Ascending aorta (tissue), 2 donors: ENCODE measurements around the gene SLC30A4. TPM values are rescaled to one million over a fixed set of nuclear protein-coding genes. Genes with fewer than 3 reads are reported as not detected.

Source experiments
- DNase-seq, 2 donors: peaks; one replicate each; pipeline ENCODE4 v3.0.0-alpha.2; 2019; ENCODE audit warnings: low spot score in 2 of 2
- H3K27ac ChIP-seq, 2 donors: fragments of 200-600 bp; sonication (generic); one replicate each; pipeline ENCODE4 v1.5.1; 2016 to 2017; ENCODE audit warnings: mild to moderate bottlenecking in 1 of 2
- H3K27me3 ChIP-seq: fragments of 200-600 bp; sonication (generic); one replicate; pipeline ENCODE4 v1.5.1; 2017
- H3K36me3 ChIP-seq, 2 donors: fragments of 200-600 bp; sonication (generic); one replicate each; pipeline ENCODE4 v1.5.1; 2016
- H3K4me1 ChIP-seq, 2 donors: fragments of 200-600 bp; sonication (generic); one replicate each; pipeline ENCODE4 v1.5.1; 2016 to 2017; ENCODE audit warnings: mild to moderate bottlenecking in 1 of 2
- H3K4me3 ChIP-seq, 2 donors: fragments of 200-600 bp; sonication (generic); one replicate each; pipeline ENCODE4 v1.5.1; 2016 to 2017; ENCODE audit warnings: mild to moderate bottlenecking in 1 of 2
- H3K9me3 ChIP-seq, 2 donors: fragments of 200-600 bp; sonication (generic); one replicate each; pipeline ENCODE4 v1.5.1; 2016
- intact Hi-C: fragments of 100-400 bp; cut with DNase I; formaldehyde crosslinking; loops from one replicate; pipeline ENCODE4 v1.15.1; 2023
- total RNA-seq: library from RNA; depleted of rRNA; stranded (reverse); fragments of >200 nt; gene quantifications from one replicate; pipeline ENCODE4 v1.1.0, GENCODE V29; 2016
- TF ChIP-seq, protein P1 (sequence below), 3 experiments: fragments of 200-600 bp in 2 of 3; fragments of 450-650 bp in 1 of 3; sonication (generic) in 2 of 3; IDR thresholded peaks; one replicate each; pipeline ENCODE4 v1.5.1; 2016 to 2019; ENCODE audit warnings: antibody characterized with exemption in 3 of 3, mild to moderate bottlenecking in 1 of 3, moderate library complexity in 1 of 3

The SLC30A4 gene
- total RNA-seq, 1 donor from 2014 or later = 3.4 TPM

DNA sequence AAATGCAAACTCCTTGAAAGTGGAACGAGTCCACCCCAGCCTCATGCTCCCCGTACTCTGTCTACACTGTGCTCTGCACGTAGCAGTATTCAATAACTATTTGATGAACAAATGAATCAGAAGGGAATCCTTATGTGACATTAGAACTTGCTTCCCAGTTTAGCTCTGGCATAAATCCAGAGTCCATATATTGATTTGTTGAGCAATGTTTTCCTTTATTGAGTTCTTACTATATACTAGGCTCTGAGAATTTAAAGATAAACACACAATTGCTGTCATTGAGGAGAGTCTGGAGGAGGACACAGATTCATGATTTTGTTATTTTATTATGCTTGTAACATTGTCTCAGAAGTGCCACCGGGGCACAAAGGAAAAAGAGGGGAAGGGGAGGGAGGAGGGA is 73.2 kb downstream of the SLC30A4 start:
- TF ChIP-seq, protein P1, sequence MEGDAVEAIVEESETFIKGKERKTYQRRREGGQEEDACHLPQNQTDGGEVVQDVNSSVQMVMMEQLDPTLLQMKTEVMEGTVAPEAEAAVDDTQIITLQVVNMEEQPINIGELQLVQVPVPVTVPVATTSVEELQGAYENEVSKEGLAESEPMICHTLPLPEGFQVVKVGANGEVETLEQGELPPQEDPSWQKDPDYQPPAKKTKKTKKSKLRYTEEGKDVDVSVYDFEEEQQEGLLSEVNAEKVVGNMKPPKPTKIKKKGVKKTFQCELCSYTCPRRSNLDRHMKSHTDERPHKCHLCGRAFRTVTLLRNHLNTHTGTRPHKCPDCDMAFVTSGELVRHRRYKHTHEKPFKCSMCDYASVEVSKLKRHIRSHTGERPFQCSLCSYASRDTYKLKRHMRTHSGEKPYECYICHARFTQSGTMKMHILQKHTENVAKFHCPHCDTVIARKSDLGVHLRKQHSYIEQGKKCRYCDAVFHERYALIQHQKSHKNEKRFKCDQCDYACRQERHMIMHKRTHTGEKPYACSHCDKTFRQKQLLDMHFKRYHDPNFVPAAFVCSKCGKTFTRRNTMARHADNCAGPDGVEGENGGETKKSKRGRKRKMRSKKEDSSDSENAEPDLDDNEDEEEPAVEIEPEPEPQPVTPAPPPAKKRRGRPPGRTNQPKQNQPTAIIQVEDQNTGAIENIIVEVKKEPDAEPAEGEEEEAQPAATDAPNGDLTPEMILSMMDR (IDR thresholded peaks at IDR 0.05) = no peak
- Histone ChIP-seq H3K36me3 (no peaks in the 10 kb centered on the region), H3K4me3 (no peak overlapping the region), H3K4me1 (no peaks in the 10 kb centered on the region), H3K27me3 (no peaks in the 10 kb centered on the region), H3K9me3 (no peaks in the 10 kb centered on the region), H3K27ac (no peak overlapping the region)
- intact Hi-C loops = no loop called here
- DNase-seq = no peak

DNA sequence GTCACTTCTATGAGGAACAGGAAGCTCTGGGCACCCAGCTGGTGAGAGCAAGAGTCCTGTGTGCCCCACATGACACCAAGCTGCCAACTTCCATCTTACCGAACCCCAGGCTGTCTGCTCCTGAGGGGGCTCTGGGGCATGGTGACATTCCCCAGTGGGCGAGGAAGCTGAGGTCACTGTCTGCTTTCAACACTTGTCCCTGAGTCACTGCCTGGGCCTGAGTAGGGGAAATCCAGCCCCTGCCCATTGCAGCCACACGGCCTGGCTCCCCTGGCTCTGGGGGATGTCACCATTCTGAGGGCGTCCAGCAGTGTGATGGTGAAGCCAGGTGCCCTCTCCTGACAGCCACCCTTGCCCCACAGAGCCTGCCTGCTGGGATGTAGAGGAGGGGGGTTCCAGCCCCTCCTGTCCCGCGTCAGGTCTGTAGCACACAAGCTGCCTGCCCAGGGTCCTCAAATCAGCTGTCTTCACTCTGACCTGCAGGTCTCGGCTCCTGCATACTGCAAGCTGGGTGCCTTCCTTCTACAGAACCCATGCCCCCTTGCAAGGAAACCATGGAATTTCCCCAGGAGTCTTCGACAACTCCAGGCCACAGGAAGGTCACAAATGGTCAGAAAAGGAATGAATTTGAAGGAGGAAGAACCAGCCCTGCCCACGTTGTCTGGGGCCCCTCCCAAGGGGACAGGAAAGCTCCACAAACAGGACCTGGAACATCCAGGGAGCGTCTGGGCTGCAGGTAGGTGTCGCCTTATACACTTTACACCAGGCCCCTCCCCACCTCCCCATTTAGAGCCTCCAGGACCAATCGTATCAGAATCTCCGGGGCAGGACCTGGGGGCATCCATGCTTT is 74.3 kb downstream of the SLC30A4 start:
- no peak overlapping the region for H3K4me3 ChIP-seq
- H3K36me3 ChIP-seq = no peaks in the 10 kb centered on the region
- no peak overlapping the region for H3K27ac ChIP-seq
- DNase-seq = peak in 1 of 2 donors; percentile 38
- no peaks in the 10 kb centered on the region for H3K27me3 ChIP-seq
- no peaks in the 10 kb centered on the region for H3K4me1 ChIP-seq
- intact Hi-C loops = no loop called here
- TF ChIP-seq, protein P1 (IDR thresholded peaks at IDR 0.05) = no peak
- no peaks in the 10 kb centered on the region for H3K9me3 ChIP-seq

DNA sequence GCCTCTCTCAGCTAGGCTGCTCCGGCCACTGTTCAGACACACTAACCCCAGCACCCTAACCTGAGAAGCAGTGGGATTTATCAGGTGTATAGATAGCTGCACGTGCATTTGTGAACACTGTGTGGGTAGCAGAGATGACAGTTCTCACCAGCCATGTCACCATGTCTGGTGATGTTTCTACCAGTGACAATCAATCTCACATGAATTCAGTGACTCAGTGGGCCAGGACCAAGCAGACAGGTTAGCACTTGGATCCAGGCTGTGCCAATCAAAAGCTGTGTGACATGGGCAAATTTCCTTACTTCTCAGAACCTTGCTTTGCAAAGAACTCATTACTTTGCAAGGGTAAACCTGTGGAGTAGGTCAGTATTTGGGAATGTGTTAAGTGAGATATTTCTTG is 78.9 kb downstream of the SLC30A4 start:
- TF ChIP-seq, protein P1 (IDR thresholded peaks at IDR 0.05) = no peak
- no peak overlapping the region for H3K4me3 ChIP-seq
- H3K27me3 ChIP-seq = no peaks in the 10 kb centered on the region
- no peaks in the 10 kb centered on the region for H3K9me3 ChIP-seq
- intact Hi-C loops = no loop called here
- DNase-seq = no peak
- no peaks in the 10 kb centered on the region for H3K4me1 ChIP-seq
- H3K27ac ChIP-seq = no peak overlapping the region
- no peaks in the 10 kb centered on the region for H3K36me3 ChIP-seq

DNA sequence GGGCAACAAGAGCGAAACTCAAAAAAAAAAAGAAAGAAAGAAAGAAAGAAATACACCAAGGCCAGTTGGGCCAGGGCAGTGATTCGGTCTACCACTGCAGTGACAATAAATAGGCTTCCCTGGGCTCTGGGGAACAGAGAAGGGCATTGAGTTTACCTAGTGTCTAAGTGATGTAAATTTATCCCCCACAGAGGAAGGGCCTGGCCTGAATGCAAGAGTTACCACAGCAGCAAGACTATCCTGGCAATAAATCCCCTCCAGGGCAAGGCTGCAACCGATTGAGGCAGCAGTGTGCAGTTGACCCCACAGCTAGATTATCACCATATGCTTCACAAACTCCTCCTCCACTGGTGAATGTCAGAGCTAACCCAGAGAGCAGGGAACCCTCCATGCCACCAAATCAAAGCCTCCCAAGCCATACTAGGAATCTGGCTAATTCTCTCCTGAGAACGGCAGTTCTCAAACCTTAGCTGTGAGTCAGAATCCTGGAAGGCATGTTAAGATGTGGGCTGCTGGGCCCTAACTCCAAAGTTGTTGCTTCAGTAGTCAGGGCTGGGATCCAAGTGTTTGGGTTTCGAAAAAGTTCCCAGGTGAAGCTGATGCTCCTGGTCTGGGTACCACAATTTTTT is 79.9 kb downstream of the SLC30A4 start:
- H3K36me3 ChIP-seq = no peaks in the 10 kb centered on the region
- no peaks in the 10 kb centered on the region for H3K27me3 ChIP-seq
- DNase-seq = no peak
- H3K4me3 ChIP-seq = no peak overlapping the region
- no peaks in the 10 kb centered on the region for H3K4me1 ChIP-seq
- intact Hi-C loops = no loop called here
- no peaks in the 10 kb centered on the region for H3K9me3 ChIP-seq
- H3K27ac ChIP-seq = no peak overlapping the region
- TF ChIP-seq, protein P1 (IDR thresholded peaks at IDR 0.05) = no peak

- intact Hi-C loops = no loop called here
- DNase-seq = no peak
Observed at GRCh38 chr15:45441686-45442085, 80.9 kb downstream of the SLC30A4 start.

More at GRCh38 chr15:45441686-45442085, 80.9 kb downstream of the SLC30A4 start:
- Histone ChIP-seq H3K4me1 (no peaks in the 10 kb centered on the region), H3K36me3 (no peaks in the 10 kb centered on the region), H3K4me3 (no peak overlapping the region), H3K27me3 (no peaks in the 10 kb centered on the region), H3K9me3 (no peaks in the 10 kb centered on the region), H3K27ac (no peak overlapping the region)
- TF ChIP-seq, protein P1 (IDR thresholded peaks at IDR 0.05) = no peak
